COLO668 (cell line): ENCODE measurements around the gene SREBF2.
A peak's percentile ranks its signal among the peaks of the same experiment; 100 is the strongest.
"Not testable (repeated sequence)": the region's sequence is repeated elsewhere in the genome, so short reads cannot be mapped to it uniquely, and the experiment has no call there.

ENCODE experiments used
- DNase-seq: peaks from one replicate; lab custom pipeline; 2025; ENCODE audit not compliant: unreplicated experiment; lab: John Stamatoyannopoulos, UW

SREBF2 gene

GRCh38 chr22:41841085-41841712 lies 8.3 kb downstream of the SREBF2 start:
- DNase-seq, result peak; percentile 21

DNA sequence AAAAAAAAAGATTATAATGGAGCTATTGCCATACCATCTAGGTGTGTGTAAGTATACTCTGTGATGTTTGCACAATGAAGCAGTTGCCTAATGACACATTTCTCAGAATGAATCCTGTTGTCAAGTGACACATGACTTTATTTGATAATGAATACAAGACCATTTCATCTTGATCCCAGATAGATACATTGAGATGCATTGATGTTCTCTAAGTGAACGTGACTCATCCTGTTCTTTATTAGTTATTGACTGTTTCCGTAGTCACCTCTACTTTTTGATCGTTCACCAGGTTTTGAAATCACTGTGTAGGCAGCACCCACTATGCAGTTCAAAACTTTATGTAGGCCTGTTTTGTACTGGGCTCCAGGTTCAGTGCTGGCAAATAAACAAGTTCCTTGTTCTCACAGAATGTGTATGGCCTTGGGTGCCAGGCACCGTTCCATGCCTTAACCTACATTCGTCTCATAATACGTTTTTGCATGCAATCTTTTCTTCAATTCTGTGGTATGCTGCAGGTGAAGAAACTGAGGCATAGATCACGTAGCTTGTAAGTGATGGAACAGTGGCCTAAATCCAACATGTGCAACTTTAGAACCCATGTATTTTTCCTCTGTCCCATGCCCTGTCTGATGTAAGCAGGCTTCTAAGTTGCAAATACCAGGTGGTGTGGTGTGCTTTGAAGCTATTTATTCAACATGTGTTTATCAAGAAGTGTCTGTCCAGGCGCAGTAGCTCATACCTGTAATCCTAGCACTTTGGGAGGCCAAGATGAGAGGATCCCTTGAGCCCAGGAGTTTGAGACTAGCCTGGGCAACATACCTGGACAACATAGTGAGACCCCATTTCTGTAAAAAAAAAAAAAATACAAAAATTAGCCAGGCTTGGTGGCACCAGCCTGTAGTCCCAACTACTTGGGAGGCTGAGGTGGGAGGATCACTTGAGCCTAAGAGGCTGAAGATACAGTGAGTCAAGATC lies 10.4 kb downstream of the SREBF2 start:
- no peak for DNase-seq

DNA sequence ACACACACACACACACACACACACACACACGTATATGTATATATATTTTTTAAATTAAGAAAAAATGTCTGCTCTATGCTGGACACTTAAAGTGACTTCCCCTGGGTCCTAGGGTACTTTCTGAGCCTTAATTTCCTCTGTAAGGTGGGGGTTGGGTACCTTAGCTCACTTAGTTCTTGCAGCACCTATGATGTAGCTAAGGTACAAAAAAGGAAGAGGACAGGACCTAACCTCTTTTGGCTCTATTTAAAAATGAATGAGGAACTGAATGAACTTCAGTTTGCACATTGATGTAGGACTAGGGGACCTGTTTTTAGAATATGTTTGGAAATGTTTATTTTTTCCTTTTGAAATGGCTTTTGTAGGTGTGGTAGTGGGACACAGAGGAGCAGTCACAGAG lies 11.1 kb downstream of the SREBF2 start:
- no peak for DNase-seq

DNA sequence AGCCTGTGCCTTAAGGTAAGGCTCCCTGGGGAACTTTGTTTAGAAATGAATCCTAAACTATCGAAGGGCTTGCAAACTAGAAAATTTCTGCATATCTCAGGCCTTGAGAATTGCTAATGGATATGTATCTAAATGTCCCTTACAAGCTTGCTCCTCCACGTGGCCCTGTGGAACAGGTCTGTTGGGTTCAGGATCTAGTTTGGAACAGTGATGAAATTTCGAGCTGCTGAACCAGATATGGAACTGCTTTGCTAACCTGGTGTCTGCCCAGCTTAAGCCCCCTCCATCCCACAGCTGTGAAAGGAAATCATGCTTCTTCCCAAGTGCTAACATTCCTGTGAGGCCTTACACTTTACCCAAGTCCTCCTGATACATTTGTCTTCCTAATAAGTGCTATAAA lies 11.6 kb downstream of the SREBF2 start:
- no peak for DNase-seq

DNA sequence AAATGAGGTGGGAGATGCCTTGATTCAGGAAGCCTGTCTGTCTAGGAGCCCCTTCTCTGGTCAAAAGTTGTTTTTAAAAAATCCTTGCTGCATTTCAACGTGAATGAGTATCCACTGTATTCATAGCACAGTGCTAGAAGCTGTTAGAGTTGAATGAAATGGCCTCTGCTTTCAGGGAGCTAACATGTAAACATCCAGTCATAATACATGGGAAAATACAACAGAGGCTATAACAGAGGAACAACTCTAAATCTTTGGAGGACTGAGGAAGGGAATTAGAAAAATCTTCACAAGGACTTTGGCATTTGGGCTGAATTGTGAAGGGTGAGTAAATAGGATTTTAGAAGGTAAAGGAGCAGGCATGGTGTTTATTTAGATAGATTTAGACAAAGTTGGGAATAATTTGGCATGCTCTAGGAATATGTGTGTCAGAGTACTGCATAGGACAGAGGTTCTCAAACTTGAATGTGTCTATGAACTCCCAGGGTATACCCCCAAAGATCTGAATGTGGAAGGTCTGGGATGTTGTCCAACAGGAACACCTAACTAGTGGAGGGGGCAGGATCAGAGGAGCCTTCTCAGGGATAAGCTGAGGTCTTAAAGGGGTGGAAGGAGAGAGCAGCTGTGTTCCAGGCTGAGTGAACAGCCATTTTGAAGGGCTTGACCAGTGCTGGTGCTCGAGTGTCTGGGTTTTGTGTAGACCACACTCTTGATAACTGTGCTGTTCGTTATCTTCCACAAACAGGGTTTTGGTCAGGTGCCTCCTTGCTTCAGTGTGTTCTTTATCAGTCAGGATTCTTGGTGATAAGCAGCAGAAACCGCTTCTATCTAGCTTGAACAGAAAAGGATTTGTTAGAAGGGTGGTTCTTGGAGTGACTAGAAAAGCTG lies 12.7 kb downstream of the SREBF2 start:
- DNase-seq, result no peak

DNA sequence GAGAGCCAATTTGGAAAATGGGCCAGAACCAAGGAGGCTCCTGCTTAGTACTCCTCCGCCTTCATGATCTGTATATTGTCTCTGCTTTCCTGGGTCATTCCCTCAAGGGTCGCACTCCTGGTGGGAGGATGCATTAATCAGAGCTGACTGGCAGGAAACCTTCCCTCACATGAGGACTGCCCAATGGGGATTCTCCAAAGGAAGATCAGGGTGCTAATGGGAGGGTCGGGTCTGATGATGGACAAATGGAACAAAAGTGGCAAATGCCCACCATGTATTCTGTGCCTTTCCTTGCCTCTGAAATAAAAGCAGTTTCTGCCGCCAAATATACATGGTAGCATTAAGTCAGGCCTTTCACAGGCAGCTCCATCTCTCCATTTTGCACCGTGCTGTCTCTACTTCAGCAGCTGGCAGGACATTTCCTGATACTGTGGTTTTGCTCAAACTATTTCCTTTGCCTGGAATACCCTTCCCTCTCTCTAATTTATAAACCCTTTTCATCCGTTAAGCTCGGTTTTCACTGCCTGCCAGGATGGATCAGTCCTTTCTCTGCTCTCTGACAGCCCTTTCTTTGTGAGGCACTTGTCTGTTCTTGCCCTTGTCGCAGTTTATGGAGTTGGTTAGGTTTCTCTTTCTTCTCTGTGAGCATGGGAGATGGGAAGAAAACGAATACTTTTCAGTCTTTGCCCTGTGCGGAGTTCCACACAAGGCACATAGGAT lies 13.5 kb downstream of the SREBF2 start:
- no peak for DNase-seq

- DNase-seq, result peak; percentile 49
Measured at GRCh38 chr22:41847300-41847699, 14.4 kb downstream of the SREBF2 start.

- no peak for DNase-seq
Measured at GRCh38 chr22:41848468-41848867, 15.6 kb downstream of the SREBF2 start.

GRCh38 chr22:41856469-41856868 lies 23.6 kb downstream of the SREBF2 start:
- DNase-seq, result no peak

DNA sequence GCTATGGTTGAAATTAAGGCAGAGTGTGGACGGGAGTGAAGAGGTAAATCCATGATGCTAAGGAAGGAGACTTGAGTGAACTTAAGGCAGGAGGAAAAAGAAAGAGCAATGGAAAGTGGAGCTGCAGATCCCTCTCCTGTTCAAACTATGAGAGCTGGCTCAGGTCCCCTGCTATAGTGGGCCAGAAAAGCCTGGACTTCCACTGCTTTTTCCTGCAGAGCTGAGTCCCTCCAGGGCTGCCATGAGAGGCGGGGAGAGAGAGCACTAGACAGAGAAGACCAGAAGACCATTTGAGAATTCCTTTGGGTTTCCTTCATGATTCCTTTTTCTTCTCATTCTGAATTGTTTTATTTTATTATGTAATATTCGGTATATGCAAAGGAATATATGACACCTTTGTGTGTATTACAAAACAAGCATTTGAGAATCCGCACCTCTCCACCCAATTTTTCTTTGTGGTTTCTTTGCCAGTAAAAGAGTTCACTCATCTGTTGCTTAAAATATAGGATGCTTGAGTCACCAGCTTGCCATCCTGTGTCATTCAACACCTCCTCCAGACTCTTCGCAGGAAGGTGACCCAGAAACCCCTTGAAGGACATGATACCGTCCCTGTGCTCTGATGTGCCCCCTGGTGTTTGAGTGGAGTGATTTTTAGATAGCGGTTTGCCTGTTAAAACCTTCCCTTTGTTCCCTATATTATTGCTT lies 24.4 kb downstream of the SREBF2 start:
- DNase-seq, result peak; percentile 30

GRCh38 chr22:41857860-41858199 lies 24.9 kb downstream of the SREBF2 start:
- no peak for DNase-seq

DNA sequence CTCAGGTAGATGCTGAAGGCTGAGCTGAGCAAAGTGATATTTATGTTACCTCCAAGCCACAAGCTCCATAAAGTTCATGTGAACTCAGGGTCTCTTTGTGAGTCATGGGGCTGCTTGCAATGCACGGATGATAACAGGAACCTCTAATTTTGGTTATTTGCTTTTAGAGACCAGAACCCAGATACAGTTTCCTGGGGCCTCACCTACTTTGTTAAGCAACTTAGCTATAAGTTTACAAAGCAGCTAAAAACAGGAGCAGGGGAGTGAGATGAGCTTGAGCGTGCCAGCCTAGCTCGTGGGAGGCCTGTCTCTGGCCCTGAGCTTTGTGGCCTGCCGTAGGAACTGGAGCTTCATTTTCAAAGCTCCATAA lies 29.2 kb downstream of the SREBF2 start:
- no peak for DNase-seq

- no peak for DNase-seq
Measured at GRCh38 chr22:41862530-41863266, 29.8 kb downstream of the SREBF2 start.

DNA sequence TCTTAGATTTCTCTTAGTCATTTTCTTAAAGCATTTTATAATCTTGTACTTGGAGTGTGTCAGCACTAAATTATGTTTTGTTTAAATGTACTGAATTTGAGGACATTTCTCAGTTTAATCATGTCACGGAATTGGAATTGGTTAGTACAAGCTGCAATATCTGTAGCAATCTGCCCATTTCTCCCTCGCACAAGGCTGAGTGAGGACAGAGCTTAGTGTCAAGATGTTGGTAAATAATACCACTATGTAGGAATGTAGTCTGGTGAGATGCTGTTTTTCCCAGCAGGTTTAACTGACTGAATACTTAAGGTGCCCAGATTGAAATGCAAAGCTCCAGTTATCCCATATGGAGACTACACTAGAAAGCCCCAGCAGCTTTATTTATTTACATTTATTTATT lies 30.6 kb downstream of the SREBF2 start:
- DNase-seq, result no peak

DNA sequence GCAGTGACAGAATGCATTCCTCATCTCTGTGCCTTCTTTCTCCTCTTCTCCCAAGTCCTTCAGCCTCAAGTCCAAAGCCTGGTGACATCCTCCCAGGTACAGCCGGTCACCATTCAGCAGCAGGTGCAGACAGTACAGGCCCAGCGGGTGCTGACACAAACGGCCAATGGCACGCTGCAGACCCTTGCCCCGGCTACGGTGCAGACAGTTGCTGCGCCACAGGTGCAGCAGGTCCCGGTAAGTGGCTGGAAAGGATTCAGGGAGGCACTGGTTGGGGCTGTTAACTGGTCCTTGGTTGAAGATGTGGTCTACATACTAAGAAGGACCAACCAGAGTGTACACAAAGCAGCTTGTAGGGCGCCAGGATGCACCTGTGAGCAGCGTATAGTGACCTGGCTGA lies 35.7 kb downstream of the SREBF2 start:
- DNase-seq, result no peak

- DNase-seq, result not testable (repeated sequence)
Measured at GRCh38 chr22:41870081-41870480, 37.2 kb downstream of the SREBF2 start.

DNA sequence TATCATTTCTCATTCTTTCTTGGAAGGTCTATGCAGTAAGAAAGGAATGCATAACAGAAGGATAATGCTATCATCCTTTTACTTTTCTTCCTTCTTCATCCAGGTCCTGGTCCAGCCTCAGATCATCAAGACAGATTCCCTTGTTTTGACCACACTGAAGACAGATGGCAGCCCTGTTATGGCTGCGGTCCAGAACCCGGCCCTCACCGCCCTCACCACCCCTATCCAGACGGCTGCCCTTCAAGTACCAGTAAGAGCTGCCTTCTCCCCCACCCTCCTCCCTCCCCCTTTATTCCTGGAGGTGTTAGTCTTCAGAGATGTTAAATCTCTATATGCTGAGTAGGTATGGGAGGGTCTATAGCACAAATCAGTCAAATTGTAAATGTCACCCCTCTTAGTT lies 37.9 kb downstream of the SREBF2 start:
- no peak for DNase-seq

DNA sequence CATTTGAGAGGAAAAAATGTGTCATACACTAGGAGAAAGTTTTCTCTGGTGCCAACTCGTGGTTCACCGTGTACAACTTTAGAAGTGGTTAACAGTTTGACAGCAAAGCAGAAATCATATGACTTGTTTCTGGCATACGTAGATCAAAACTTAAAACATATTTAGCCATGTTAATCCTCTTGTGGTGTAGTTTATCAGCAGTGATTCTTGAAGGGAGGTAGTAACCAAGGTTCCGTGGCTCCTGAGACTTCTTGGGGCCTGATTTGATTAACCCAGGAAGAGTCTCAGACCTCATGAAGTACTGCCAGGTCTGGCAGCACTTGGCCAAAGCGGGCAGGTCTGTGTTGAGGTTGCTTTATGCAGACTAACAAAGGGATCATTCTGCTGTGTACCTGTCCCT lies 40.5 kb downstream of the SREBF2 start:
- no peak for DNase-seq

GRCh38 chr22:41874090-41874489 lies 41.2 kb downstream of the SREBF2 start:
- DNase-seq, result no peak
